ENCODE data around the gene DPY30.

Gene DPY30

GRCh38 chr2:32005371-32005976 is 34.1 kb downstream of the DPY30 start:
- TF ChIP-seq ZFX (IDR thresholded peaks at IDR 0.05) (no peak), CTCF (conservative IDR thresholded peaks at IDR 0.05) (no peak)
- no peak overlapping the region for H3K27ac ChIP-seq

GRCh38 chr2:32003791-32004190 is 35.8 kb downstream of the DPY30 start:
- TF ChIP-seq ZFX (IDR thresholded peaks at IDR 0.05) (no peak), CTCF (conservative IDR thresholded peaks at IDR 0.05) (no peak)
- no peak overlapping the region for H3K27ac ChIP-seq

GRCh38 chr2:32002406-32002805 is 37.2 kb downstream of the DPY30 start:
- no peak overlapping the region for H3K27ac ChIP-seq
- no peak for TF ChIP-seq ZFX (IDR thresholded peaks at IDR 0.05)
- TF ChIP-seq CTCF (conservative IDR thresholded peaks at IDR 0.05), result no peak

- TF ChIP-seq CTCF (conservative IDR thresholded peaks at IDR 0.05) (no peak), ZFX (IDR thresholded peaks at IDR 0.05) (no peak)
- H3K27ac ChIP-seq, result no peak overlapping the region
These were observed 40.2 kb downstream of the DPY30 start for GRCh38 chr2:31999438-31999837.

- no peak overlapping the region for H3K27ac ChIP-seq
- TF ChIP-seq ZFX (IDR thresholded peaks at IDR 0.05) (no peak), CTCF (conservative IDR thresholded peaks at IDR 0.05) (no peak)
These were observed 40.7 kb downstream of the DPY30 start for GRCh38 chr2:31998731-31999383.

- H3K27ac ChIP-seq, result no peak overlapping the region
- TF ChIP-seq CTCF (conservative IDR thresholded peaks at IDR 0.05) (no peak), ZFX (IDR thresholded peaks at IDR 0.05) (no peak)
These were observed 42.0 kb downstream of the DPY30 start for GRCh38 chr2:31997653-31998052.

GRCh38 chr2:31996571-31997150 is 42.9 kb downstream of the DPY30 start:
- H3K27ac ChIP-seq, result no peak overlapping the region

More at GRCh38 chr2:31996571-31997150, 42.9 kb downstream of the DPY30 start:
- TF ChIP-seq ZFX (IDR thresholded peaks at IDR 0.05) (no peak), CTCF (conservative IDR thresholded peaks at IDR 0.05) (no peak)
